GM19468 (cell line): ENCODE data around the gene BARX2.

Experiments
- ATAC-seq: cut with Tn5 transposase; IDR thresholded peaks from one replicate; pipeline ENCODE4 v1.9.1; 2021; ENCODE audit warnings: mild to moderate bottlenecking, moderate library complexity, moderate number of reproducible peaks; ENCODE audit not compliant: unreplicated experiment; ENCODE audit errors: extremely low read depth

Gene BARX2

DNA sequence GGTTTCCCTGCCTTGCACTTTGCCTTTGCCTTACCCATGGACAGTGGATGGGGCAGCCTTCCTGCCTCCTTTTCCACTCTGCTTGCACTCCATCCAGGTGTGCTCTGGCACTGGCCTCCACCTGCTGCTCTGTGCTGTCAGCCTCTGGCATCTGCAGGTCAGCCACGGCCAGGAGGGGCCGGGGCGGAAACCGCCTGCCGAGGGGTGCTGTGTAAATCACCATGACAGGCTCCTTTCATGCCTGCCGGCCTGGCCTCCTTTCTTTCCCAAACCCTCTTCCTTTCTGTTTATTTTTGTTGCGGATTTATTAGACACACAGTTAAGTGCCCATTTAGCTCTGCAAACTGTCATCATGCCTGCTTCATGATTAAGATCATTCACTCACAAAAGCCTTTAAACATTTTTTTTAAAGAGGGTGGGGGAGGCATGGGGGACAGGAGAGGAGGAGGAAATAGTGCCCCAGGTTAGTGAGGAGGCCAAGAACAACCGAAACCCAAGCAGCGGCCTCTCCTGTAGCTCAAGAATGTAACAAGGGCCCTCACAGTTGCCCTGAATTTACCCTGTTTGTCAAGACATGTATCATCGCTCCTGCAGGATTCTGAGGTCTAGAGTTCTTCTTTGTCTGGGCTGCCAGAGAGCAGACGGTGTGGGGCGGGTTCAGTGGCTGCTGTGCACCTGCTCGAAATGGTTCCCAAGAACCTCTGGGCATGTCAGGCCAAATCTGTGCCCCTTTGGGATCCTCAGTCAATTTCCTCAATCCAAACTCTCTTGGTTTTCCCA is 83.3 kb downstream of the BARX2 start:
- no peak for ATAC-seq

DNA sequence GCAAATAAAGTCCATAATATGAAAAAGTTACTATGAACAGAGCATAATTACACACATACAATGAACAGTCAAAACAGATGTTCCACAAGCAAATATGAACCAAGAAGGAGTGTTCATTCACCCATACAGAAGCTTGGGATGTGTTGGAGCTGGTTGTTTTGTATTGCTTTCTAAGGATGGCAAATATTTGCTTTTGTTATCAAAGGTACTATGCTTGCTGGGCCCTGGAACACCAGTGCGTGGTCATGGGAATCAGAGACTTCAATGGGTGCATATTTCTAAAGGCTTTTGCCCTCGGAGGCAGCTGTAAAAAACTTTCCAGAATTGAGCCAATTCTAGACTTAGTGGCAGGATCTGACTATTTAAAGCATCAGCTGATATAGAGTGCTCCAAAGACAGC is 85.1 kb downstream of the BARX2 start:
- no peak for ATAC-seq

DNA sequence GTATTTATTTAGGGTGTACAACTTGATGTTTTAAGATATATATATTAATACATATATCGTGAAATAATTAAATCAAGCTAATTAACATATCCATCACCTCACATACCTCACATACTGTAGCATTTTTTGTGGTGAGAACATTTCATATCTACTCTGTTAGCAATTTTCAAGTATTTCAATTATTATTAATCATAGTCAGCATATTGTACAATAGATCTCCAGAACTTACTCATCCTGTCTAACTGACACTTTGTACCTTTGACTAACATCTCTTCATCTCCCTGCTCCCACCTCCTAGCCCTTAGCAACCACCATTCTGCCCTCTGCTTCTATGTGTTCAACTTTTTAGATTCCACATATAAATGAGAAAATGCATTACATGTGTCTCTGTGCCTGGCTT is 108.4 kb downstream of the BARX2 start:
- no peak for ATAC-seq

DNA sequence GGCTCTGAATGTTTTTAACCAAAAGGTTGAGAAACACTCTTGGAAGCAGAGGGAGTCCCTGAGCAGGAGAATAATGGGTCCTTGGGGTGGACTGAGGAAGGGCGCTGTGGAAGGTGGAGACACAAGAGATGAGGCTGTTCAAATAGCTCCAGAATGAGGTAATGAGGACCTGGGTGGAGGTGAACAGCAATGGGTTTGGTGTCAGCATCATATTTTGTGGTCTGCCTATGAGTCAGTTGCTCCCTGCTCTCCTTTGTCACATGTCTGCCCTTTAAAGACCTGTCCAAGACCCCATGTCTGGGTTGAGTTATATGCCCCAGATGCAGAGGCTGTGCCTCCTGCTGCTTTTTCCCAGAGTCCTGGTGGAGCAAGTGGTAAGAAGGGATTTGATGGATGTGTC is 113.6 kb downstream of the BARX2 start:
- ATAC-seq = no peak

DNA sequence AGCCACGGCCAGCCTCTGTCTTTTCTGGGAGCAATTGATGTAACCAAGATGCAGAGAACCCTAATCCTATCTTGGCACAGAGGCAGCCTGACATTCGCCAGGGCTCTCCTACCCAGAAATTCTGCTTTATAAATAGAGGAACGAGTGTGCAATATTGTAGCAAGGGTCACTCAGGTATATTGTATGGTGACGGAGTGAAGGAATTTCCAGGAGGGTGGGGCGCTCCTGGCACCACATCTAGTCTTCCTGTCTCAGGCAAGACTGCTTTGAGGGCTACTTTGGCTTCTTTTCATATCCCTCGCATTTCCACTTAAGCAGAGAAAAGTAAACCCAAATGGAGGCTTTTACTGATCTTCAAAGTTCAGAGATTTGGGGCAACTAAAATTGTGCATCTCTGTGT is 114.4 kb downstream of the BARX2 start:
- ATAC-seq = no peak

DNA sequence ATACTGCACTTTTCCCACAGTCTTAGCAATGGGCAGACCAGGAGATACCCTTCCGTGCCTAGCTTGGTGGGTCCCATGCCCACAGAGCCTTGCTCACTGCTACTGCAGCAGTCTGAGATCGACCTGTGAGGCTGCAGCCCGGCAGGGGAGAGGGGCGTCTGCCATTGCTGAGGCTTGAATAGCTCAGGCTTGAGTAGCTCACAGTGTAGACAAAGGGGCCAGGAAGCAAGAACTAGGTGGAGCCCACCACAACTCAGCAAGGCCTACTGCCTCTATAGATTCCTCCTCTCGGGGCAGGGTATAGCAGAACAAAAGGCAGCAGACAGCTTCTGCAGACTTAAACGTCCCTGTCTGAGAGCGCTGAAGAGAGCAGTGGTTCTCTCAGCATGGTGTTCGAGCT is 118.1 kb downstream of the BARX2 start:
- no peak for ATAC-seq
